ENCODE results near the gene KRT6B. TPM values are rescaled to one million over a fixed set of nuclear protein-coding genes. Genes with fewer than 3 reads are reported as not detected.
A peak's percentile ranks its signal among the peaks of the same experiment; 100 is the strongest.

The KRT6B gene
- total RNA-seq, 4 donors from 2014 or later: not detected

DNA sequence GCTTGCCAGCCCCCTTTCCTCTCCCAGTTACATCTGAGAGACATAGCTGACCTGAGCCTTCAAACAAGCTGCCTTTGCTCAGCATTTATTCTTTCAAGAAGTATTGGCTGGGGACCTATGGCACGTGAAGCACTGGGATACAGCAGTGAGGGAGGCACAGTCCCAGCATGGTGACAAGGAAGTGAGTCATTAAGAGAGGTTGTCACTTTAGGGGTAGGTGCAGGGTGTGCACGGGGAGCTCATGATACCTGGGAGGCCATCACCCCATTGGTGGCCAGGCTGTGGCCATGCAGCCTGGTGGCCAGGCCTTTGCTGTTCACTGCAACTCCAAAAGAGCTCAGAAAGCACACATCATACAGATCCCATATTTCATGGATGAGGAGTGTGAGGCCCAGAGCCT is 12.1 kb downstream of the KRT6B start:
- Histone ChIP-seq H3K27me3 (no peaks in the 10 kb centered on the region), H3K9me3 (no peaks in the 10 kb centered on the region), H3K36me3 (no peaks in the 10 kb centered on the region), H3K4me3 (no peak overlapping the region), H3K4me1 (peaks cover 0 to 15% (median 0%) of the 10 kb centered on the region in 4 donors), H3K27ac (no peak overlapping the region)
- DNase-seq: no peak
- TF ChIP-seq, protein P1, sequence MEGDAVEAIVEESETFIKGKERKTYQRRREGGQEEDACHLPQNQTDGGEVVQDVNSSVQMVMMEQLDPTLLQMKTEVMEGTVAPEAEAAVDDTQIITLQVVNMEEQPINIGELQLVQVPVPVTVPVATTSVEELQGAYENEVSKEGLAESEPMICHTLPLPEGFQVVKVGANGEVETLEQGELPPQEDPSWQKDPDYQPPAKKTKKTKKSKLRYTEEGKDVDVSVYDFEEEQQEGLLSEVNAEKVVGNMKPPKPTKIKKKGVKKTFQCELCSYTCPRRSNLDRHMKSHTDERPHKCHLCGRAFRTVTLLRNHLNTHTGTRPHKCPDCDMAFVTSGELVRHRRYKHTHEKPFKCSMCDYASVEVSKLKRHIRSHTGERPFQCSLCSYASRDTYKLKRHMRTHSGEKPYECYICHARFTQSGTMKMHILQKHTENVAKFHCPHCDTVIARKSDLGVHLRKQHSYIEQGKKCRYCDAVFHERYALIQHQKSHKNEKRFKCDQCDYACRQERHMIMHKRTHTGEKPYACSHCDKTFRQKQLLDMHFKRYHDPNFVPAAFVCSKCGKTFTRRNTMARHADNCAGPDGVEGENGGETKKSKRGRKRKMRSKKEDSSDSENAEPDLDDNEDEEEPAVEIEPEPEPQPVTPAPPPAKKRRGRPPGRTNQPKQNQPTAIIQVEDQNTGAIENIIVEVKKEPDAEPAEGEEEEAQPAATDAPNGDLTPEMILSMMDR (IDR thresholded peaks at IDR 0.05): no peak
- no peak for TF ChIP-seq POLR2A (IDR thresholded peaks at IDR 0.05)

DNA sequence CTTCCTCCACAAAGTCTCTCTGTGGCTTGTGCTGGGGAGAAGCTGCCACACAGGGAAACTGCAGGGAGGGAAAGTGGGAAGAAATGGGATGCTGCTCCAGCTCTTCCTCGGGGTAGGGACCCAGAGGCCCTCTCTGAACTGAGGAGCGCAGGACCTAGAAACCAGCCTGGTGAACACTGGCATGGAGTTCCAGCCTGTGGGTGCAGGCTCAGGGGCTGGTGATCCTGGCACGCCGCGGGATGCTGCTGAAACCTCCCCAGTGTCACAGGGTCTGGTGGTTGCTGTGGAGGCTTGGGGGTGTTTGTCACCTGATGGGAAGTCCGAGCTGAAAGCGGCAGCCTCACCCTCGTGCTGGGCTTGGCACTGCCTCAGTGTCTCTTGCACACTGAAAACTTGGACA is 12.5 kb downstream of the KRT6B start:
- Histone ChIP-seq H3K9me3 (no peaks in the 10 kb centered on the region), H3K27ac (no peak overlapping the region), H3K36me3 (no peaks in the 10 kb centered on the region), H3K4me1 (peaks cover 0 to 15% (median 0%) of the 10 kb centered on the region in 4 donors), H3K27me3 (no peaks in the 10 kb centered on the region), H3K4me3 (no peak overlapping the region)
- TF ChIP-seq, protein P1 (IDR thresholded peaks at IDR 0.05): no peak
- no peak for TF ChIP-seq POLR2A (IDR thresholded peaks at IDR 0.05)
- no peak for DNase-seq

DNA sequence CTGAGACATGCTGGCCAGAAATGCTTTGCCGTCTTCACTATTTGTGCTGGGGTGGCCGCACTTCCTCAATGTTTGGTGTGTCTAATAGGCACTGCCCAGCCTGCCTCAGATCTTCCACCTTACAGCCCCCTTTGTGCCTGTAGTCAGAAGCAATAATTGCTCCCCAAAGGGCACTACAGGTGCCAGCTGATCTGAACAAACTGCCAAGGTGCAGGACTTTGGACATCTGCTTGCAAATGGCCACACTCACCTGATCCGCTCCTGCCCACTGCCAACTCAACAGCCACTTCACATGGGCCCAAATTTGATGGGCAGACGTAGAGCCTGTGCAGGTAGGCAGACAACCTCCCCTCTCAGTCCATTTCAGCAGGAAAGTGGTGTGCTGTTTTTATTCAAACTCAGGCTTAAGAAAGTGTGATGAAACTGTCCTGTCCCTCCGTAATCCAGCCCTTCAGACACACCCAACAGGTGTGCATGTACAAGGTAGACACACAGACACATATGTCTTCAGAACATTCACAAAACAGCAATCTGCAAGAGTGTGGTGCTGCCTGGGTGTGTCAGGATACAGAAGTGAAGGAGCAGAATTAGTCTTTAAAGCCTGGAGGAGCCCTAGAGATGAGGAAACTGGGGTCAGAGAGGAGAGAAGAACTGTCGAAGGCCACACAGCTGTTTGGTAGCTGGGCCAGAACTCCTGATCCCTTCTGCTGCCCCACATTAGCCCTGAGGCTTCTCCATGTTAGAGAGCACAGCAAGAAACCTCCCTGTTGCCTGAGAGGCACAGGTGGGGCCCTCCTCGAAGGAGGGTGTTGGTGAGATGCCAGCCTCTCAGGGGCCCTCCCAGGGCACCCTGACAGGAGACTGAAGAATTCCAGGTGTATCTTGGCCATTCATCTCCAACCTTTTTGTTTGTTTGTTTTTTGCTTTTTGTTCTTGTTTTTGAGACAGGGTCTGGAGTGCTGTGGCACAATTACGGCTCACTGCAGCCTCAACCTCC is 13.3 kb downstream of the KRT6B start:
- TF ChIP-seq, protein P1 (IDR thresholded peaks at IDR 0.05): no peak
- no peak for TF ChIP-seq POLR2A (IDR thresholded peaks at IDR 0.05)
- DNase-seq: no peak
- no peak overlapping the region for H3K27ac ChIP-seq
- H3K9me3 ChIP-seq: no peaks in the 10 kb centered on the region
- H3K4me1 ChIP-seq: peaks cover 0 to 15% (median 0%) of the 10 kb centered on the region in 4 donors
- no peaks in the 10 kb centered on the region for H3K36me3 ChIP-seq
- no peak overlapping the region for H3K4me3 ChIP-seq
- no peaks in the 10 kb centered on the region for H3K27me3 ChIP-seq

DNA sequence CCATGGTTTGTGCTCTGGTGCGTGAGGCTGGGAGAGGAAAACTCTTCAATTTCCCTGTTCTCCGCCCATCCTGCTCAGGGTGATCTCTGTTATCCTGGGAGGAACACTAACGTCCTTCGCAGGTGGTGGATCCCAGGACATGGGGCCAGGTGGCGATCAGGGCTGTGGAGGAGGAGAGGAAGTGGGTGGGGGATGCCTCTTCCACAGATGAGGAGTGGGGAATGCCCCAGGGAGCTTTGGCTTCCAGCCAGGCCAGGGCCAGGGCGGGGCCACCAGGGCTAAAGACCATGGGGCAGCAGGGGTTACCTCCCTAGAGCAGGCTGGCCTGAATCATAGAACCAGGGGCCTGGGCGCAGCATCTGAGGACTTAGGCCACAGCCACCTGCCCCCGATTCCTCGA is 14.4 kb downstream of the KRT6B start:
- H3K27ac ChIP-seq: no peak overlapping the region
- H3K4me3 ChIP-seq: no peak overlapping the region
- peaks cover 0 to 15% (median 0%) of the 10 kb centered on the region in 4 donors for H3K4me1 ChIP-seq
- no peaks in the 10 kb centered on the region for H3K9me3 ChIP-seq
- no peaks in the 10 kb centered on the region for H3K36me3 ChIP-seq
- DNase-seq: no peak
- TF ChIP-seq, protein P1 (IDR thresholded peaks at IDR 0.05): no peak
- TF ChIP-seq POLR2A (IDR thresholded peaks at IDR 0.05): no peak
- H3K27me3 ChIP-seq: no peaks in the 10 kb centered on the region

DNA sequence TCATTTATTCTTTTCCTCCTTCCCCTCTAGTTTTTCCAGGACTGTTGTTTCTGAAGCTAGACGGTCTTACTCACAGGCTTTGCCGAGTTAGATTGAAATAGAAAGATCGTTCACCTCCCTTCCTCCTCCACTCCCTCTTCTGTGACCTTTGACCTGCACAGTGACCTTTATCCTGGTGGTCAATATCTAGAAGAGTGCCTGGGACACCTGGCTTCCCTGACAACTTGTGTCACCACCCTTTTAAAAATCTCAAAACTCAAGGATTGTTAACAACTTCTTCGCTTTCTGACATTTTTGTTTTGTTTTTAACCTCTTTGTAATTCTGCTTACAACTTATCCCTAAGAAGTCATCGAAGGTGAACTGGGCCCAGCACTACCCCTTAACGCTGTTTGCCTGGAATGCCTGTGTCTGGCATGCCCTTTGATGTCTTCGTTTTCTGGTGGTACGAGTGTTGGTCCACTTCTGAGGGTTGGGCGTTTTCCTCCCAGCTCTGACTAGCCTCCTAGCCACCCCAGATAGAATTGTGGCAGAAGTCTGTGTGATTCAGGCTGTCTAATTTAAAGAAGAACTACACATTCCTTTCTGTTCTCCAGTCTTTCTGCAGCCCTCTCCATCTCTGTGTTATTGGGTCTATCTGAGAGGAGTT is 15.0 kb downstream of the KRT6B start:
- Histone ChIP-seq H3K27me3 (no peaks in the 10 kb centered on the region), H3K4me3 (no peak overlapping the region), H3K36me3 (no peaks in the 10 kb centered on the region), H3K27ac (peak overlapping the region in 1 of 4 donors; percentile 38), H3K9me3 (no peaks in the 10 kb centered on the region), H3K4me1 (peaks cover 0 to 15% (median 0%) of the 10 kb centered on the region in 4 donors)
- TF ChIP-seq POLR2A (IDR thresholded peaks at IDR 0.05): no peak
- TF ChIP-seq, protein P1 (IDR thresholded peaks at IDR 0.05): no peak
- DNase-seq: no peak

Measured in Peyer's patch (tissue), 4 donors.